GM12891 (cell line): ENCODE results near the gene CELF6.

Experiments used
- DNase-seq: peaks from one replicate; pipeline ENCODE4 v3.0.0; 2011; ENCODE audit warnings: low spot score; ENCODE audit not compliant: insufficient read length
- FAIRE-seq: peaks from 2 replicates; lab custom pipeline; 2011; peaks lifted over from hg19 to GRCh38; lab: Jason Lieb, UNC
- PAX5 ChIP-seq: IDR thresholded peaks from 2 replicates; pipeline ENCODE4 v1.6.1; 2011; ENCODE audit warnings: low read length, moderate library complexity, mild to moderate bottlenecking; ENCODE audit not compliant: insufficient read depth, severe bottlenecking
- POLR2A ChIP-seq: IDR thresholded peaks from 2 replicates; pipeline ENCODE4 v1.6.1; 2011; ENCODE audit warnings: low read depth, low read length, control low read depth
- POLR2AphosphoS5 ChIP-seq: IDR thresholded peaks from 2 replicates; pipeline ENCODE4 v1.6.1; 2011; ENCODE audit warnings: low read depth, low read length, control low read depth
- POU2F2 ChIP-seq: IDR thresholded peaks from 2 replicates; pipeline ENCODE4 v1.6.1; 2011; ENCODE audit warnings: low read depth, mild to moderate bottlenecking, control low read depth, low read length, moderate library complexity
- SPI1 ChIP-seq: IDR thresholded peaks from 2 replicates; pipeline ENCODE4 v1.6.1; 2011; ENCODE audit warnings: low read depth, low read length, control low read depth
- TAF1 ChIP-seq: IDR thresholded peaks from 2 replicates; pipeline ENCODE4 v1.6.1; 2011; ENCODE audit warnings: low read depth, low read length, control low read depth

Gene CELF6

DNA sequence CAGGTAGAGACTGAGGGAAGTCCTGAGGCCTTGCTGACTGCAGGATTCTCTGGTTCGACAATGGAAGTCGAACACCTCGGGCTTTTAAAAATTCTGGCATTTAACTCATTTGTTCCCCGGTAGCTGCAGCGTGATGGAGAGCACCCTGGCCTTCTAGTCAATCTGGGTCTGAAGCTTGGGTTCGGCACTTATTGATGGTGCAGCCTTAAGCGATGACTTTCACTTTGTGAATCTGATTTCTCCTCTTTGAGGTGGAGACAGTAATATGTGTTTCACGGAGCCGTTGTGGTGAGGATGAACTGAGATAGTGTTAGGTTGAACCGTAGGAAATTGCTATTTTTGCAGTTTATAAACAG is 47.0 kb downstream of the CELF6 start:
- FAIRE-seq (no peak), DNase-seq (no peak)
- TF ChIP-seq POLR2AphosphoS5 (no peak), POLR2A (no peak; the same call in 1 of the 2 replicates), TAF1 (no peak), PAX5 (no peak), POU2F2 (no peak), SPI1 (no peak)

DNA sequence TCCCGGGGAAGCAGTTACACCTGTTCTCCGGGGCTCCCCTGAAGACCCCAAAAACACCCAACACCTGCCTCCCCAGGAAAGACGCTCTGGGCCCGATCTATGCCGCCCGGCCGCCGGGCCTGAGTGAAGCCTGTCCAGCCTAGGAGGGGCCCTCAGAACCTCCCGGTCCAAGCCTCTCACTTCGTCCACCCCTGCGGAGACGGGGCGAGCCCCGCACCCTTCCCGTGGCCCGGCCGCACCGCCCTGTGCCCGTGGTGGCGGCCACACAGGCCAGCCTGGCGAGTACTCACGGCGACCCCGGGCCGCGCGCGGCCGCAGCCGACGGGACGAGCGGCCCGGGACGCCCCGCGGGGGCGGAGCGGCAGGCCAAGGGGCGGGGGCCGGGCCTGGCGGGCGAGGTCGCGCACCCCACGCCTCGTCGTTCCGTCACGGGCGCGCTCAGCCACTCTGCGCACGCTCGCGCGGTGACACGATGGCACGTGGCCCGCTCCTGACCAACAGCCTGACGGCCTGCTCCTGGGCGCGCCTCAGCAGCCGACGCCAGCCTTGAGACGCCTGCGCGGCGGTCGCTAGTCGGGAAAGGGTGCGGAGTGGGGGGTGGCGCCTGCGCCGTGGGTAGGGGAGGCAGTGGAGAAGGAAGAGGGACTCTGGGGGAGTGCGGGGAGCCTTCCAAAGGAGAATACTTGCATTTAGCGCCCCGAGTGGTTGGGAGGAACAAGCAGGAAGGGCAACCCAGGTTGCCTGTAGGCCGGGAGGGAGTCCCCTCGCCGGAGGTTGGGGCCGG is 47.6 kb downstream of the CELF6 start, which contains the start of gene PARP6:
Gene PARP6, minus strand, starts transcription at position 342 of the 784 bp plus-strand sequence. CDS start 5,077 bp downstream, outside the sequence.
- FAIRE-seq (peak; percentile 99), DNase-seq (peak; percentile 98)
- TF ChIP-seq POU2F2 (no peak), POLR2A (peak; percentile 39), POLR2AphosphoS5 (peak; percentile 64)

DNA sequence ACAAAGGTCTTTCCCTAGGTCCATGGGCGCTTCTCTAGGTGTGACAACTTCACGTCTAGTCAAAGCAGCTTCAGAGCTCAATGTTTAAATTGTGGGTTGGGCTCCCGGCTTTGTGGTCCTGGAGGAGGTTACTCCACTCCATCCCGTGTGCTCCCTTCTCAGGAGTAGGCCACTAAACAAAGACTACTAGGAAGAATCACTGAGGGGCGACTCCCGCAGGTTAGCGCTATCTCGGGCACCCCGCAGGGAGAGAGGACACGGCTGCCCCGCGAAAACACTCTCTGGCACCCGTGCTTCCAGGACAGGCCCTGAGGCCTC is 48.1 kb downstream of the CELF6 start:
- FAIRE-seq (no peak), DNase-seq (no peak)
- TF ChIP-seq POU2F2 (no peak), PAX5 (no peak), POLR2A (no peak), POLR2AphosphoS5 (no peak), TAF1 (no peak), SPI1 (no peak)

DNA sequence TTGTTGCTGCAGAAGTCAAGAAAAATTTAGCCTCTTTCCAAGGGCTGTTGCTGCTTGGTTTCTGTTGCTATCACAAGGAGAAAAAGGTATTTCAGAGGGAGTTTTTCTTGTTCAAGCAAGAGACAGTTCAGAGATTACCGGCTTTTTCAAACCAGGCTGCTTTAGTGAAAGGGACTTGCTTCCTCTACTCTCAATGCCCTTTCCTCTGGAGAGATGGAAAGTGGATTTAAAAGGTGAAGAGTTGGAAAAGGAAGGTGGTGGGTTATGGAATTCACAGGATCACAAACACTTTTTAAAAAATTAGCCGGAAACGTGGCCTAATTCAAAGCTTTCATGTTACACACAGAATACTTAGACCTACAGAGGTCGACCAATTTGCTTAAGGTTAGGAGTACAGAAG is 48.7 kb downstream of the CELF6 start:
- DNase-seq (no peak), FAIRE-seq (no peak)
- TF ChIP-seq PAX5 (no peak), SPI1 (no peak), POU2F2 (no peak), POLR2A (no peak), TAF1 (no peak), POLR2AphosphoS5 (no peak)

DNA sequence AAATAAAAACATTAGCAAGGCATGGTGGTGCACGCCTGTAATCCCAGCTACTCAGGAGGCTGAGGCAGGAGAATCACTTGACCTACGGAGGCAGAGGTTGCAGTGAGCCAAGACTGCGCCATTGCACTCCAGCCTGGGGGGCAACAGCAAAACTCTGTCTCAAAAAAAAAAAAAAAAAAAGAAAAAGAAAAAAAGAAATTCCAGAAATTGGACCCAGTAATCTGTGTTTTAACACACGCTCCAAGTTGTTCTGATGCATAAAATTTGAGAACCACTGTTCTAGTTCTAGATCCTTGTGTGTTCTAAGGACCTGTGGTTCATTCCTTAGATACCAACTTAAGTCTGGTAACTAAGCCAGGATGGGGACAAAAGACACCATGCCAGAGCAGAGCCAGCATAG is 50.2 kb downstream of the CELF6 start:
- DNase-seq (no peak), FAIRE-seq (no peak)
- no peak for TF ChIP-seq PAX5
- TF ChIP-seq POLR2AphosphoS5 = no peak
- no peak for TF ChIP-seq SPI1
- no peak for TF ChIP-seq POU2F2
- TF ChIP-seq POLR2A = no peak
- TF ChIP-seq TAF1 = no peak

DNA sequence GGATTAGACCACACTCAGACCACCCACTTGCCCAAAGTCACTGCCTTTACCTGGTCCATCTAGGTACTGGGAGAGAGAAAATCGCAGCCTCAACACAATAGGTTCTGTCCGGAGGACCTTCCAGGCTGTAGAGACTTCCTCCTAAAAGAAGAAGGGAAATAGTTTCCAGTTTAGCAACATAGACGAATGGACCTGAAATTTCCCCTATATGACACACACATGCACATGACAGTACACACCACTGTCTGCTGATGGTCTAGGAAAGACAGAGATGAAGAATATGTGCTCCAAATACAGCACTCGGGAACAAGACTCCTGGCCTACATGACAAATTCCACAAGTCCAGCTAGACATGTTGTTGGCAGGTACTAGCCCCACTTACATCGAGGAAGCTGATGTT is 54.9 kb downstream of the CELF6 start:
- no peak for FAIRE-seq
- TF ChIP-seq POLR2A (no peak), TAF1 (no peak), SPI1 (no peak), PAX5 (no peak), POLR2AphosphoS5 (no peak), POU2F2 (no peak)

DNA sequence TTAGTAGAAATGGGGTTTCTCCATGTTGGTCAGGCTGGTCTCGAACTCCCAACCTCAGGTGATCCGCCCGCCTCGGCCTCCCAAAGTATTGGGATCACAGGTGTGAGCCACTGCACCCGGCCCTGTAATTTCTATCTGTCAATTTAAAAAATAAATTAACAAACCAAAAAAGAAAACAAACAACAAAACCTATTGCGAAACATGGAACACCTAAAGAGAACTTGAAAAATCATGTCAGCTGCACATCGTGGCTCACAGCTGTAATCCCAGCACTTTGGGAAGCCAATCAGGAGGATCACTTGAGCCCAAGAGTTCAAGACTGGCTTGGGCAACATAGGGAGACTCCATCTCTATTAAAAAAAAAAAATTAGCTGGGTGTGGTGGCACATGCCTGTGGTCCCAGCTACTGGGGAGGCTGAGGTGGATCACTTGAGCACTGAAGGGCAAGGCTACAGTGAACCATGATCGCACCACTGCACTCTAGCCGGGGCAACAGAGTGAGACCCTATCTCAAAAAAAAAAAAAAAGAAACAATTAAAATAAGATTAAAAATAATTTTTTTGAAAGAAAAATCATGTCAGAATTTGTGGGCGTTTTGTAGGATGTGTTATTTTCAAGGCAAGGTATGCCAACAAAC is 67.2 kb downstream of the CELF6 start:
- DNase-seq (no peak), FAIRE-seq (no peak)
- TF ChIP-seq POU2F2 (no peak), PAX5 (no peak), POLR2A (no peak), SPI1 (no peak), TAF1 (no peak), POLR2AphosphoS5 (no peak)

More for the DNA sequence above, 54.9 kb downstream of the CELF6 start:
- no peak for DNase-seq

DNA sequence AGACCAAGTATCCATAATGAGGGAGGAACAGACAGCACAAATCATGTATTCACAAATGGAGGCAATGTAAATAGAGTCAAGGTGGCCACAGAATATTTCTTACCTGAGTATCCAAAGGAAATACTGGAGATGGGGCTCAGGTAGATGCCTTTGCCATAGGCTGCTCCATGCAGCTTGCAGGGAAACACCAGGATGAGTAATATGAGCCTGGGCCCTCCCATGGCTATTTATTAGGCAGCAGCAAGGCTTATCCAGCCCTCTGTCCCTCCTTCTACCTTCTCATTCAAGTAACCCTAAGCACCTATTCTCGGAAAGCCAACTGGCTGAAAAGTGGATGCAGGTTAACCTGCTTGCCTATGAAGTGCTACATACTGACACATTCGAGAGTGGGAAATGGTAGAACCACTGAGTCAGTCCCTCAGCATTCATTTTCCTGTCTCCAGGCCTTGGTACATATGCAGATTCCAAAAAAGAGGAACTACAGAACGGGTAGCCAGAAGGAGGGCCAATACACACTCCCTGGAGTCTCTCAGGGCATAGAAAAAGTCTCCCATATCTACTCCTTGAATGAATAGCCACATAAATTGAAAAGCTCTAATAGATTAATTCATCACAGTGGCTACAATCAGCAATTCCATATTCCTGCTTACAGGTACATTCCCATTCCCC is 70.7 kb downstream of the CELF6 start:
- DNase-seq = no peak
- FAIRE-seq = no peak
- no peak for TF ChIP-seq POLR2AphosphoS5
- no peak for TF ChIP-seq SPI1
- no peak for TF ChIP-seq POU2F2
- TF ChIP-seq TAF1 = no peak
- TF ChIP-seq PAX5 = no peak
- no peak for TF ChIP-seq POLR2A

DNA sequence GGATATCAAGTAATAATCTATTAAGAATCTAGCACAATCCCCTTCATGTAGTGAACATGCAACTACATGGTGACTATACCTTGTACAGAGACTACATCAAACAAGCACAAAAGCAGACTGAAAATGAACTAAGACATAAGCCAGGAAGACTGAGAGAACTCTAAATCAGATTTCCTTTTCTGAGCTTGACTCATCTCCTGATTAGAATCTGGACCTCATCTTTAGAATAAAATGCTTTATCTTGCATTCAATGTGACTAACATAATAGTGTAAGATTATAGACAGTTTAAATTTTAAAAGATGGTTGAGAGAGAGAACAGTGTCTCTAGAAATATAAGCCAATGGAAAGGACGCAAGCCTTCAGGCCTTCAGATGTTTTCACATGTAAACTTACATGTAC is 71.4 kb downstream of the CELF6 start:
- no peak for TF ChIP-seq TAF1
- TF ChIP-seq POLR2A = no peak
- TF ChIP-seq POU2F2 = no peak
- TF ChIP-seq SPI1 = no peak
- no peak for TF ChIP-seq PAX5
- TF ChIP-seq POLR2AphosphoS5 = no peak
- DNase-seq (no peak), FAIRE-seq (no peak)
